Activated T-cell treated with anti-CD3 and anti-CD28 coated beads, Interleukin-2, amount 50 U/mL, for 4 hours (primary cell): ENCODE measurements around the gene LCAT. TPM values are rescaled to one million over a fixed set of nuclear protein-coding genes. Genes with fewer than 3 reads are reported as not detected.
"Not testable (repeated sequence)": the region's sequence is repeated elsewhere in the genome, so short reads cannot be mapped to it uniquely, and the experiment has no call there.

Experiments
- ATAC-seq, 2 donors: fragments of 200-7000 bp; cut with Tn5 transposase; one replicate each; pipeline ENCODE4 v1.10.0; 2021
- DNase-seq: peaks from one replicate; pipeline ENCODE4 v3.0.0-alpha.2; 2020
- H3K27me3 Mint-ChIP-seq: one replicate; pipeline ENCODE4 v1.8.0; 2021; ENCODE audit warnings: low read depth, mixed read lengths
- H3K36me3 Mint-ChIP-seq: one replicate; pipeline ENCODE4 v1.8.0; 2022; ENCODE audit warnings: mixed read lengths; ENCODE audit not compliant: insufficient read depth
- H3K4me1 Mint-ChIP-seq: one replicate; pipeline ENCODE4 v1.8.0; 2021; ENCODE audit warnings: low read depth, mixed read lengths
- H3K4me3 Mint-ChIP-seq: one replicate; pipeline ENCODE4 v1.8.0; 2021; ENCODE audit warnings: mild to moderate bottlenecking, moderate library complexity, mixed read lengths
- H3K9me3 Mint-ChIP-seq: one replicate; pipeline ENCODE4 v1.8.0; 2021; ENCODE audit warnings: mixed read lengths
- total RNA-seq, 3 donors: library from RNA; stranded (reverse); gene quantifications; one replicate each; pipeline ENCODE4 v1.2.1, GENCODE V29; 2021

LCAT gene
- total RNA-seq, 3 donors from 2014 or later: 8.0 to 9.1 (median 8.1) TPM

DNA sequence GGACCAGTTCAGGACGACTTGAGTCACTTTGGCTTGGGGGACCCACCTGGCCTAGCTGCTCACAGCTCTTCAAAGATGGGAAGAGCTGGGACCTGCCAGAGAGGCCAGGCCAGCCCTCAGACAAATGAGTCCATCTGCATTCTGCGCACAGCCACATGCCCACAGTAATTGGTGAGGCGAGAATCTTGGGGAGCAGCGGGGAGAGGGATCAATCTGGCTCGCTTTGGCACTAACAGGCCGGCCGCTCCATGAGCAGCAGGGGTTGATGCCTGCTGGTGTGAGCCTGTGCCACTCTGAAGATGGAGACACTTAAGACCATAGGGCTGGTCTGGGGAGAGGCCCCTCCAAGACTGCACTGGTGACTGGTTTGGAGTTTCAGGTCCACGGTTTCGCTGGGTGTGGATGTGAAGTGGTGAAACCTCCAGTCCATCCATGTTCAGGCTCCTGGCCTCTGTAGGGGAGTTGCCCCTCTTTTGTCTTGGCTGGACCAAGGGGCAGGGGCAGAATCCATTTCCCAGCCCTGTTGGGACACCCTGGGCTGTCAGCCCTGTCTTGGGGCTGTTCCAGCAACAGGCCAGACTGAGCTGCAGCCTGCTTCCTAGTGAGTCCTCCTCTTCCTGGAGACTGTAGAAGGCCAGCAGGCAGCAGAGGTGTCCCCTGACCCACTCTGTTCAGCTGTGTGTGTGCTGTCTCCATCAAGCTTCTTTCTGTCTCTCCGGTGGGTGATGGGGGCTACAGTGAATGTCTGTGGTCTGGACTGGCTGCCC lies 19.6 kb downstream of the LCAT start:
- no peaks in the 10 kb centered on the region for H3K27me3 Mint-ChIP-seq
- peaks cover 14% of the 10 kb centered on the region for H3K4me1 Mint-ChIP-seq
- peaks cover 4% of the 10 kb centered on the region for H3K36me3 Mint-ChIP-seq
- no peak for ATAC-seq
- no peaks in the 10 kb centered on the region for H3K9me3 Mint-ChIP-seq
- no peak overlapping the region for H3K4me3 Mint-ChIP-seq
- DNase-seq: no peak

DNA sequence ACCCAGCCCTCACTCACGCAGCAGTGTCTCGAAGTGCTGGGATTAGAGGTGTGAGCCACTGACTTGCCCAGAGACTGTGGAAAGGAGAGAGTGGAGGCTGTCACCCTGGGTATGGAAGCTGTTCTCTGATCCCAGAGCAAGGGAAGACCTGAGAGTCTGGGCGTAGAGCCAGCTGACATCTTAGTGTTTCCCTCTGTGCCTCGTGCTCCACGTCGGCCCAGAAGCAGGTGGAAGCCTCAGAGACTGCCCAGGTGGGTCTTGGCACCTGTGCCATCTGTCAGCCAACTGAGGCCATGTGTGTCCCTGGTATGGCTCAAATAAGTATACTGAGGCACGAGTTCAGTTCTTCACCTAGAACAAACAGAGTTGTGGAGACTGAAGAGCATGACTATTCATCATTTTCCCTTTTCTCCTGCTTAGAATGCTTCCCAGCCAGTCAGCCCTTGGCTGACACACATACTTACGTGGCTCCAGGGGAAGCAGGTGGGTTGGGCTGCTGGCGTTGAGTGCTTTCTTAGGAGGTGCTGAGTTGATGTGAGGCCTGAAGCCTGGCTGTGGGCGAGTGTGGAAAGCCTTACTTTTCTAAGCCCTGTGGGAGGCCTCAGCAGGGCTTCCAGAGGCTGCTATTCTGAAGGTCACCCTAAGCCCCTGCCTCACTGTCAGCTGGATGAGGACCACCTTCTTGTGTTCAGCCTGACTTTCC lies 20.4 kb downstream of the LCAT start:
- ATAC-seq (no peak), DNase-seq (no peak)
- Mint-ChIP-seq H3K4me3 (no peak overlapping the region), H3K27me3 (no peaks in the 10 kb centered on the region), H3K36me3 (peaks cover 4% of the 10 kb centered on the region), H3K4me1 (peaks cover 14% of the 10 kb centered on the region), H3K9me3 (no peaks in the 10 kb centered on the region)

DNA sequence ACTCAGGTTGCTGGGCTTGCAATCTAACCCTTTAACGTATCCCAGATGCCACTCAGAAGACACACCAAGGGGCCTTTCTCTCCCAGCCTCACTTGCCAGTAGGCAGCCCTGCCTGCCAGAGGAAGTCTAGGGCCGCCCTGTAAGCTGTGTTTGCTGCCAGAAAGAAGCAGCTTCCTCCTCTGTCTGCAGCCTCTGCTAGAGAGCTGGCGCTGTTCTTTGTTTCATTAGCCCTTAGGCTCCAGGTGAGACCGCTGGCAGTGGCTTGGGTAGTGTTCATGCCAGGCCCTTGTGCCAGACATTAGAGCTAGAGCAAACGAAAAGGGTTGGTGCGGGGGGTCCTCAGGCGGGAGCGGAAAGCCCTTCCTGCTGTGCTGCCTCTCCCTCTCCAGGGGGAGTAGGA lies 21.2 kb downstream of the LCAT start:
- H3K9me3 Mint-ChIP-seq: no peaks in the 10 kb centered on the region
- peaks cover 20% of the 10 kb centered on the region for H3K4me1 Mint-ChIP-seq
- ATAC-seq (no peak), DNase-seq (no peak)
- peaks cover 7% of the 10 kb centered on the region for H3K36me3 Mint-ChIP-seq
- H3K27me3 Mint-ChIP-seq: no peaks in the 10 kb centered on the region
- H3K4me3 Mint-ChIP-seq: no peak overlapping the region

DNA sequence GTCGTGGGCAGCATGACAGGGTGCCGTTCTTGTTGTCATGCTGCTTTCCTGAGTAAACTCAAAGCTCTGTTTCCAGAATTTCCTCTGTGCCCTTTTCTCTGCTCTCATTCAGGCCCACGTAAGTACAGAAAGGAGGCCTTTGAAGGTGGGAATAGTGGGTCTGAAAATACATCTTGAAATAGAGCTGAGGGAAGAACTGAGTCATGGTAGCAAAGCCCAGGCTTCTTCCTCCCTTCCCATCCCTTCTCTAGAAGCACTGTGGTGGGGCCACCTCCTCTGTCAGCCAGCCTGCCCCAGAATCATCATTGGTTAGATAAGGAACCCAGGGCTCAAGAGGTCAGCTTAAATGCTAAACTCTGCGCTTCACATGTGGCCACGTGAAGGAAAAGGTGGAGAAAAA lies 21.7 kb downstream of the LCAT start:
- Mint-ChIP-seq H3K4me1 (peaks cover 25% of the 10 kb centered on the region), H3K4me3 (no peak overlapping the region), H3K9me3 (no peaks in the 10 kb centered on the region), H3K36me3 (peaks cover 7% of the 10 kb centered on the region), H3K27me3 (no peaks in the 10 kb centered on the region)
- ATAC-seq: no peak
- no peak for DNase-seq

DNA sequence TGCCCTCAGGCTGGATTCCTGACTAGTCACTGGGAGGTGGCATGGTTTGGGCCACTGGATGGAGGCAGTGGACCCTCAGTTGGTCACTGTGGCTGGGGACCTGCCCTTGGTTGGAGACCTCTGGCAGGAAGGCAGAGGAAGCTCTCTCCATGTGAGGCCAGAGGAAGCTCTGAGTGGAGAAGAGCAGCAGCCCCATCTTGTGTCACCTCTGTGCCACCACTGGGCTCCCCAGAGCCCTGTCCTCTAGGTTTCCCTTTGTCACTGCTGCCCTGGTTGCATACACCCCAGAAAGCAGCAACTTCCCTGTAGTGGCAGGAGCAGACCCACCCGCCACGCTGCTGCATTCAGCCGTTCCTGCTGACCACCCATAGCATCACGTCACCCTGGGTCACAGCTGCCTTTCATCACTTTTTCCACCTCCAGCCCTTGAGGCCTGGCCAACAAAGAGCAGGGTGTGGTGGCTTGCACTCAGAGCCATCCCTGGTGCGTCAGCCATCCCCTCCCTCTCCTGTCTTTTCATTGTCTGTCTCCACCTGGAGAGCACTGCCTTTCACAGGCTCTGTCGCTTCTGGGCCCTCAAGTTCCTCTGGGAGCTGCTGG lies 24.2 kb downstream of the LCAT start:
- Mint-ChIP-seq H3K9me3 (no peaks in the 10 kb centered on the region), H3K4me1 (peaks cover 32% of the 10 kb centered on the region), H3K36me3 (peaks cover 14% of the 10 kb centered on the region), H3K27me3 (no peaks in the 10 kb centered on the region), H3K4me3 (no peak overlapping the region)
- DNase-seq (no peak), ATAC-seq (no peak)

DNA sequence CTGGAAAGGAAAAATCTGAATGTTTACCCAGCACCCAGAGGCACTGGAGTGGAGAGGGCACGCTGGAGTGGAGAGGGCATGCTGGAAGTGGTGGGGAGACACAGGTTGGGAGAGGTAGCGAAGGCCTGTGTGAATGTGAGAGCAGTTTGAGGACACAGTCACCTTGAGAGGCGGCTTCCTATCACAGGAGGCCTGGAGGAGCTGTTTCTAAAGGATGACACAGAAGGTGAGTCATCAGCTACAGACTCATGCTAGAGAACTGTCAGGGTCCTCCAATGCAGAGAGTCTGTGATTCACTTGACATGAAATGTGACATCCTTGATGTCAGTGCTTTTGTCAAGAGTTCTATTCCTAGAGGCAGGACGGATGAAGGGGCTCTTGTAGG lies 26.1 kb downstream of the LCAT start:
- DNase-seq (peak; percentile 26), ATAC-seq (peak; percentile 100)
- Mint-ChIP-seq H3K9me3 (no peaks in the 10 kb centered on the region), H3K36me3 (peaks cover 19% of the 10 kb centered on the region), H3K27me3 (no peaks in the 10 kb centered on the region), H3K4me1 (peaks cover 32% of the 10 kb centered on the region), H3K4me3 (no peak overlapping the region)

DNA sequence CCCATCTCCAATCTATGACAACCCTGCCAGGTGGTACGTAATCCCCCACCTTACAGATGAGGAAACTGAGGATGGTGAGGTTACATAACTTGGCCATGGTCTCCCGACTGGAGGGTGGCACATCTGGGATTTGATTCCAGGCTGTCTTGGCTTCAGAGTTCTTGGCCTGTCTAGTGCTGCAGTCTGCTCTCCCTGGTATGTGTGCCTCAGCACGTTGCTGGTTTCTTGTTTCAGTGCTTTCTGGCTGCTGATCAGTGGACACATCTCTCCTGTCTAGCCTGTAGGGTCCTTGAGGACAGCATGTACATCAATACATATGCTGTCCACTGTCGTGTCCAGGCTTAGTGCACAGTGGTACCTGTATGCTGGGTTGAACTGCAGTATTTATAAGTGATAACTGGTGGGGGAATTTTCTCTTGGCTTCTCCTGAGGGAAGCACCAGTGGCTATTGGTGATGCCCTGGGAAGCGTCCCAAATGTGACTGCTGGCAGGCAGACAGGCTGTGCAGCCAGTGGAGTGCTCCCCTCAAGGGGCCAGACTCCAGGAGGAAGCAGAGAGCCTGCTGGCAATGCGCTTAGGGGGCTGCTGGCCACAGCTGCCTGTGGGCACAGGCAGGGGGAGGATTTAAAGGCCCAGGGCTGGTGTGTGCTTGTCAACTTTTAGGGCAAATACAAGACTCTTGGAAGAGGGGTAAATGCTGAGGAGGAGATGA lies 26.6 kb downstream of the LCAT start:
- peak; percentile 2 to 23 for ATAC-seq
- DNase-seq: no peak

DNA sequence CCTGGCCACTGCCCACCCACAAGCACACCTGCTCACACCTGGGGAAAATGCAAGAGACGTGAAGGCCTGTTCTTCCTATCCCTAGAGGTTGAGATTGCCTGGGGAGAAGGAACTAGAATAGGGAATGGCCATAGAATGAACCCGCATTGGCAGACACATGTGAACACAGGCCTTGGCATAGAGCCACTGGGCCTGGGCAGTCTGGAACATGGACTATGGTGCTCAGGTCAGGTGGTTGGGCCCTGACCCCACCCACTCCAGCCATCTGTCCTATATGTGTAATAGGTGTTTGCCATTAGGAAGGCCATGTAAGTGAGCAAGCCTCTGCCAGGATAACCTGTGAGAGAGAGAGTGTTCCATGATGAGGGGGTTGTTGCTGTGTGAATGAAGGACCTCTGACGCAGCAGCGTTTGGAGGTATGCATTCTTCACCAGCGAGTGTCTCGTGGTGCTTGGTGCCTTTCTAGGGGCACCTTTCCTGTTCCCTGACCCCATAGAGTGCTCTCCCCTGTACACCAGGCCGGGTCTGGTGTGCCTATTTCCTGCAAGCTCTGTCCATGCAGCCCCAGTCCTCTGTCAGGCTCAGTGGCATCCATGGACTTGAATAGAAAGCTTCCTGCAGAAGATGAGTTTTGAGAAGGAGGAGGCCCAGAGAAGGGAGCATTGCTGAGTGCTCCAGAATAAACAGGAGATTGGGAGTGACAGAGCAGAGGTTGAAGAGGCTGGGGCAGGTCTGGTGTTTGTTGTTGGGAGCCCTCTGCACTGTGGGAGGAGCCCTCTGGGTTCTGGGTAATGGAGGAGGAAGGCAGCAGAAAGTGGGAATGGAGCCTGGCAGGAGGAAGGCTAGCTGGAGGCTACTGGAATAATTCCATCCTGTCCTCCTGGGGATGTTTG lies 27.8 kb downstream of the LCAT start:
- H3K36me3 Mint-ChIP-seq: peaks cover 15% of the 10 kb centered on the region
- no peak for DNase-seq
- ATAC-seq: no peak
- H3K9me3 Mint-ChIP-seq: no peaks in the 10 kb centered on the region
- H3K27me3 Mint-ChIP-seq: no peaks in the 10 kb centered on the region
- H3K4me1 Mint-ChIP-seq: peaks cover 24% of the 10 kb centered on the region
- no peak overlapping the region for H3K4me3 Mint-ChIP-seq

More for the DNA sequence above, 26.6 kb downstream of the LCAT start:
- H3K36me3 Mint-ChIP-seq: peaks cover 17% of the 10 kb centered on the region
- no peaks in the 10 kb centered on the region for H3K9me3 Mint-ChIP-seq
- H3K4me3 Mint-ChIP-seq: no peak overlapping the region
- H3K27me3 Mint-ChIP-seq: no peaks in the 10 kb centered on the region
- peaks cover 31% of the 10 kb centered on the region for H3K4me1 Mint-ChIP-seq

DNA sequence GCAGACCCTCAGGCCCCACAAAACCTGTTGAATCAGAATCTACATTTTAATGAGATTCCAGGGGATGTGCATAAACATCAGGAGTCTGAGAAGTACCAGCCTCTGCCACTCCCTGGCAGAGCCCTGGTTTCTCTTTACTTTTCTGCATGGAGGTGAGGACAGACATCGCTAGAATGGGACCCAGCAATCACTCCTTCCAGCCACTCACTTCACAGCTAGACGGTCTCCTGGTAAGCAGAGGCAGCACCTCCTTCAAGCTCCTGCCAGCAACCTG lies 28.5 kb downstream of the LCAT start:
- H3K4me3 Mint-ChIP-seq, ATAC-seq, H3K9me3 Mint-ChIP-seq, H3K27me3 Mint-ChIP-seq, DNase-seq: not testable (repeated sequence)
- H3K36me3 Mint-ChIP-seq: peaks cover 17% of the 10 kb centered on the region
- peaks cover 24% of the 10 kb centered on the region for H3K4me1 Mint-ChIP-seq

DNA sequence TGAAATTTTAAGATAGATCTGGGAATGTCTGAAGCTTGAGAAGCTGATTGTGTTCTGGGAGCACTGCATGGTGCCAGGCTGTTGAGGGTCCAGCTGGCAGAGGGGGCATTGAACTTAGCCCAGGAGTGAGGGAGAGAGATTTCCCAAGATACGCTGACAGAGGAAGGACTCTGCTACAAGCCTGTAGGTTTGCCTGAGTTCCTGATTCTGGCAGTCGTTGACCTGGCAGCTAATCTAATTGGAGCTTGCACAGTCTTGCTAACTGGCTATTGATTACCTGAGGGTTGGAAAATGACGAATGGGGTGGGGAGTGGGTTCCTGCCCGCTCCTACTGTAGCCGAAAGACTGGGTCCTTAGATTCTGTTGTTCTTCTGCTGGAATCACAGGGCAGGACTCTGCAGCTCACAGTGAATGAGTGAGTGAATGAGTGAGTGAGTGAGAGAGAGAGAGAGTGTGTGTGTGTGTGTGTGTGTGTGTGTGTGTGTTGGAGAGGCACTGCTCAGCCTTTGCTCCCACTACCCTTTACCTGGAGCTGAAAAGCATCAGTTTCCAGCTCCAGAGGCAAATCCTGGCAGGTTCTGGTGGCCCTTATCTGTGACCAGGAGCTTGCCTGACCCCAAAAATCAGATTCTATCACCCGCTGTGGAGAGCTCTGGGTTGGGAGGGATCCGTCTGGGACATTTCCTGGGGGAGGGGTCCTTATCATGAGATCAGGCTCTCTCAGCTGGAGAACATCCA lies 29.0 kb downstream of the LCAT start:
- peaks cover 25% of the 10 kb centered on the region for H3K4me1 Mint-ChIP-seq
- no peak overlapping the region for H3K4me3 Mint-ChIP-seq
- H3K27me3 Mint-ChIP-seq: no peaks in the 10 kb centered on the region
- no peak for ATAC-seq
- peaks cover 19% of the 10 kb centered on the region for H3K36me3 Mint-ChIP-seq
- H3K9me3 Mint-ChIP-seq: no peaks in the 10 kb centered on the region
- DNase-seq: no peak

DNA sequence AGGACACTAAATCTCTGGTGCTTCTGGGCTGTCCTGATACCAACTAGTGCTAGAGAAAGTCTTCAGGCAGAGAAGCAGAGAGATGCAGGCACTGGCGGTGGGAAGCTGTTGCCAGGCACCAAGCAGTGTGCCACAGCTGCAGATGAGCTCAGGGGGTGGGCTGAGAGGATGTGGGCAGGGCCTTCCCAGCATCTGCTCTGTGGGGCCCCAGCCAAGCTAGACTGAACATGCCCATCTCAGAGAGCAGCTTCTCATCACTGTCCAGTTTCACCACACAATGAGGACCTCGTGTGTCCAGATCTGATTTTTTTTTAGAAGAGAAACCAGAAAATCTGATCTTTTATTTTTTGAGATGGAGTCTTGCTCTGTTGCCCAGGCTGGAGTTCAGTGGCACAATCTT lies 33.8 kb downstream of the LCAT start:
- Mint-ChIP-seq H3K4me3 (no peak overlapping the region), H3K36me3 (peaks cover 18% of the 10 kb centered on the region), H3K27me3 (no peaks in the 10 kb centered on the region), H3K9me3 (no peaks in the 10 kb centered on the region), H3K4me1 (peaks cover 9% of the 10 kb centered on the region)
- no peak for DNase-seq
- ATAC-seq: peak; percentile 41 to 51

DNA sequence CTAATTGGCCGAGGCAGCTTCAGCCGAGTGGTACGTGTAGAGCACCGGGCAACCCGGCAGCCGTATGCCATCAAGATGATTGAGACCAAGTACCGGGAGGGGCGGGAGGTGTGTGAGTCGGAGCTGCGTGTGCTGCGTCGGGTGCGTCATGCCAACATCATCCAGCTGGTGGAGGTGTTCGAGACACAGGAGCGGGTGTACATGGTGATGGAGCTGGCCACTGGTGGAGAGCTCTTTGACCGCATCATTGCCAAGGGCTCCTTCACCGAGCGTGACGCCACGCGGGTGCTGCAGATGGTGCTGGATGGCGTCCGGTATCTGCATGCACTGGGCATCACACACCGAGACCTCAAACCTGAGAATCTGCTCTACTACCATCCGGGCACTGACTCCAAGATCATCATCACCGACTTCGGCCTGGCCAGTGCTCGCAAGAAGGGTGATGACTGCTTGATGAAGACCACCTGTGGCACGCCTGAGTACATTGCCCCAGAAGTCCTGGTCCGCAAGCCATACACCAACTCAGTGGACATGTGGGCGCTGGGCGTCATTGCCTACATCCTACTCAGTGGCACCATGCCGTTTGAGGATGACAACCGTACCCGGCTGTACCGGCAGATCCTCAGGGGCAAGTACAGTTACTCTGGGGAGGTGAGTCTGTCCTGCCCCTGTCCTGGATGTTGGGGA lies 34.7 kb downstream of the LCAT start:
- H3K4me1 Mint-ChIP-seq: peaks cover 6% of the 10 kb centered on the region
- H3K4me3 Mint-ChIP-seq: no peak overlapping the region
- no peak for ATAC-seq
- DNase-seq: no peak
- no peaks in the 10 kb centered on the region for H3K9me3 Mint-ChIP-seq
- H3K27me3 Mint-ChIP-seq: no peaks in the 10 kb centered on the region
- H3K36me3 Mint-ChIP-seq: peaks cover 12% of the 10 kb centered on the region
